A549 (cell line): Measurements from ENCODE around the gene NHSL2. TPM values are rescaled to one million over a fixed set of nuclear protein-coding genes. Genes with fewer than 3 reads are reported as not detected.

Experiments
- ATAC-seq, 2 experiments: fragments of 200-7000 bp in 1 of 2; fragments of >200 bp in 1 of 2; cut with Nextera tagmentation in 1 of 2; cut with Tn5 transposase in 1 of 2; 3 replicates each; pipeline versions ENCODE4 v1.8.0 to v1.9.1; 2018 to 2020; ENCODE audit warnings: mild to moderate bottlenecking in 1 of 2, moderate library complexity in 1 of 2
- CTCF ChIA-PET: fragments of 300-600 bp; sonication (Branson Sonifier 250); formaldehyde crosslinking; extraction: SDS; loops from one replicate; lab custom pipeline; 2021; ENCODE audit warnings: antibody characterized with exemption, inconsistent platforms; lab: Yijun Ruan, JAX
- POLR2A ChIA-PET: fragments of 350-600 bp; formaldehyde crosslinking; extraction: SDS; loops from one replicate; lab custom pipeline; 2021; ENCODE audit warnings: antibody characterized with exemption, inconsistent platforms; lab: Yijun Ruan, JAX
- DNase-seq, 2 experiments: peaks; one replicate each; pipeline versions ENCODE4 v3.0.0 to v3.0.0-alpha.2; 2011 to 2016; ENCODE audit warnings: low read depth in 1 of 2, low spot score in 1 of 2
- FAIRE-seq: peaks from 2 replicates; lab custom pipeline; 2011; peaks lifted over from hg19 to GRCh38; lab: Jason Lieb, UNC
- H3K27ac ChIP-seq, 2 experiments: fragments of >200 bp; sonication (Bioruptor Twin); formaldehyde crosslinking; 3 replicates each; pipeline ENCODE4 v1.5.1; 2016 to 2017
- H3K4me1 ChIP-seq: fragments of >200 bp; sonication (Bioruptor Twin); formaldehyde crosslinking; 3 replicates; pipeline ENCODE4 v1.6.1; 2016
- H3K4me2 ChIP-seq: fragments of >200 bp; sonication (Bioruptor Twin); formaldehyde crosslinking; 3 replicates; pipeline ENCODE4 v1.6.1; 2016
- H3K4me3 ChIP-seq: fragments of >200 bp; sonication (Bioruptor Twin); formaldehyde crosslinking; 3 replicates; pipeline ENCODE4 v1.5.1; 2016
- H3K9me3 ChIP-seq: fragments of >200 bp; sonication (Bioruptor Twin); formaldehyde crosslinking; 3 replicates; pipeline ENCODE4 v1.6.1; 2016
- ATOH8 ChIP-seq: fragments of 250-450 bp; sonication (Bioruptor Pico); IDR thresholded peaks from 2 replicates; pipeline ENCODE4 v1.5.0; 2020; ENCODE audit warnings: low read depth, mild to moderate bottlenecking, moderate library complexity
- BCL3 ChIP-seq: fragments of >200 bp; sonication (Bioruptor Twin); formaldehyde crosslinking; IDR thresholded peaks from 3 replicates; pipeline ENCODE4 v1.6.1; 2016
- CHD4 ChIP-seq: fragments of 200-600 bp; sonication (generic); IDR thresholded peaks from 2 replicates; pipeline ENCODE4 v1.6.1; 2016; ENCODE audit warnings: antibody characterized with exemption, mild to moderate bottlenecking, borderline replicate concordance
- CTCF ChIP-seq: fragments of >200 bp; sonication (Bioruptor Twin); formaldehyde crosslinking; IDR thresholded peaks from 3 replicates; pipeline ENCODE4 v1.5.1; 2016
- EHF ChIP-seq: fragments of 250-450 bp; sonication (Bioruptor Pico); IDR thresholded peaks from 2 replicates; pipeline ENCODE4 v1.5.0; 2020; ENCODE audit warnings: mild to moderate bottlenecking
- ELK1 ChIP-seq: fragments of 150-350 bp; IDR thresholded peaks from 2 replicates; pipeline ENCODE4 v1.6.1; 2014; ENCODE audit warnings: low read depth, mild to moderate bottlenecking, low read length
- EP300 ChIP-seq, 2 experiments: fragments of >200 bp; sonication (Bioruptor Twin); formaldehyde crosslinking; IDR thresholded peaks; 2 replicates in 1 of 2; 3 replicates in 1 of 2; pipeline ENCODE4 v1.6.1; 2016 to 2017
- FOSL2 ChIP-seq, 2 experiments: fragments of 450-650 bp in 1 of 2; fragments of >200 bp in 1 of 2; sonication (Bioruptor Twin) in 1 of 2; formaldehyde crosslinking; IDR thresholded peaks; 2 replicates each; pipeline versions ENCODE4 v1.5.0 to v1.6.1; 2016 to 2020; ENCODE audit warnings: mild to moderate bottlenecking in 1 of 2, moderate library complexity in 1 of 2
- FOXS1 ChIP-seq: fragments of 250-450 bp; sonication (Bioruptor Pico); IDR thresholded peaks from 2 replicates; pipeline ENCODE4 v1.5.0; 2020; ENCODE audit warnings: mild to moderate bottlenecking, moderate library complexity
- GATA3 ChIP-seq: IDR thresholded peaks from 2 replicates; pipeline ENCODE4 v1.6.1; 2012; ENCODE audit warnings: borderline replicate concordance
- HES2 ChIP-seq: fragments of >200 bp; sonication (Bioruptor Twin); formaldehyde crosslinking; IDR thresholded peaks from 2 replicates; pipeline ENCODE4 v1.6.1; 2016
- HEYL ChIP-seq: fragments of 250-450 bp; sonication (Bioruptor Pico); IDR thresholded peaks from 2 replicates; pipeline ENCODE4 v1.8.0; 2021; ENCODE audit warnings: mild to moderate bottlenecking, moderate library complexity
- HOXA7 ChIP-seq: fragments of 250-450 bp; sonication (Bioruptor Pico); IDR thresholded peaks from 2 replicates; pipeline ENCODE4 v1.5.0; 2020; ENCODE audit warnings: mild to moderate bottlenecking, moderate library complexity
- HOXB5 ChIP-seq: fragments of 250-450 bp; sonication (Bioruptor Pico); IDR thresholded peaks from 2 replicates; pipeline ENCODE4 v1.5.0; 2020; ENCODE audit warnings: mild to moderate bottlenecking, moderate library complexity
- JUN ChIP-seq, 2 experiments: fragments of >200 bp; sonication (Bioruptor Twin); formaldehyde crosslinking; IDR thresholded peaks; 2 replicates in 1 of 2; 3 replicates in 1 of 2; pipeline ENCODE4 v1.6.1; 2016 to 2017
- JUNB ChIP-seq: fragments of >200 bp; sonication (Bioruptor Twin); formaldehyde crosslinking; IDR thresholded peaks from 2 replicates; pipeline ENCODE4 v1.6.1; 2016
- KDM1A ChIP-seq: fragments of 200-600 bp; sonication (generic); IDR thresholded peaks from 2 replicates; pipeline ENCODE4 v1.6.1; 2016; ENCODE audit warnings: low read depth, mild to moderate bottlenecking
- MAFK ChIP-seq: fragments of 450-650 bp; IDR thresholded peaks from 2 replicates; pipeline ENCODE4 v1.6.1; 2014; ENCODE audit not compliant: partially characterized antibody
- MAZ ChIP-seq: fragments of 150-350 bp; IDR thresholded peaks from 2 replicates; pipeline ENCODE4 v1.6.1; 2014; ENCODE audit warnings: antibody characterized with exemption, low read depth, low read length, borderline replicate concordance
- NR3C1 ChIP-seq: fragments of >200 bp; sonication (Bioruptor Twin); formaldehyde crosslinking; IDR thresholded peaks from 3 replicates; pipeline ENCODE4 v1.6.1; 2017
- RAD21 ChIP-seq, 2 experiments: fragments of >200 bp in 1 of 2; sonication (Bioruptor Twin) in 1 of 2; formaldehyde crosslinking in 1 of 2; IDR thresholded peaks in 1 of 2; conservative IDR thresholded peaks in 1 of 2; 2 replicates in 1 of 2; 3 replicates in 1 of 2; pipeline ENCODE4 v1.6.1; 2012 to 2018; ENCODE audit warnings: inconsistent platforms in 1 of 2
- RNF2 ChIP-seq: fragments of 200-600 bp; sonication (generic); IDR thresholded peaks from 2 replicates; pipeline ENCODE4 v1.6.1; 2016; ENCODE audit warnings: low read depth, mild to moderate bottlenecking, antibody characterized with exemption, moderate library complexity, borderline replicate concordance
- SMC3 ChIP-seq: fragments of >200 bp; sonication (Bioruptor Twin); formaldehyde crosslinking; IDR thresholded peaks from 3 replicates; pipeline ENCODE4 v1.6.1; 2018; ENCODE audit warnings: inconsistent platforms
- SREBF2 ChIP-seq: fragments of 450-650 bp; IDR thresholded peaks from 2 replicates; pipeline ENCODE4 v1.6.1; 2014; ENCODE audit warnings: mild to moderate bottlenecking, moderate library complexity
- TFCP2L1 ChIP-seq: fragments of 250-450 bp; sonication (Bioruptor Pico); IDR thresholded peaks from 2 replicates; pipeline ENCODE4 v1.5.0; 2021; ENCODE audit warnings: mild to moderate bottlenecking
- TP53 ChIP-seq: fragments of 250-450 bp; sonication (Bioruptor Pico); IDR thresholded peaks from 2 replicates; pipeline ENCODE4 v1.5.0; 2021; ENCODE audit warnings: mild to moderate bottlenecking, moderate library complexity
- ZFP36 ChIP-seq: fragments of 450-650 bp; IDR thresholded peaks from 2 replicates; pipeline ENCODE4 v1.6.1; 2014; ENCODE audit warnings: borderline replicate concordance; ENCODE audit not compliant: partially characterized antibody
- ZNF302 ChIP-seq: fragments of 250-450 bp; sonication (Bioruptor Pico); IDR thresholded peaks from 2 replicates; pipeline ENCODE4 v1.9.0; 2021; ENCODE audit warnings: inconsistent platforms, mild to moderate bottlenecking, moderate library complexity
- ZSCAN20 ChIP-seq: fragments of 250-450 bp; sonication (Bioruptor Pico); IDR thresholded peaks from 2 replicates; pipeline ENCODE4 v1.8.0; 2022; ENCODE audit warnings: mild to moderate bottlenecking, moderate library complexity
- WGBS: methylation state at CpG from one replicate; pipeline ENCODE4 v1.1.6; 2017; ENCODE audit errors: missing lambda C conversion rate; 5-methylcytosine and 5-hydroxymethylcytosine counted together
- polyA plus RNA-seq, 4 experiments: library from polyadenylated mRNA; depleted of rRNA in 3 of 4; stranded (reverse); fragments of >200 nt; fragmentation: RNase III in 1 of 4; extraction: RNeasy Plus Mini Kit Qiagen cat#74134 plus additional on column Dnase treatment in 1 of 4; gene quantifications; 2 replicates in 3 of 4; 3 replicates in 1 of 4; pipeline ENCODE4 v1.2.3, GENCODE V29; 2011 to 2017

The NHSL2 gene
- polyA plus RNA-seq, 2 of the 4 experiments (the other 2 are of a cell fraction): 0.26 to 0.48 TPM

- DNase-seq: peak in 1 of 2 experiments; percentile 18
- Histone ChIP-seq H3K4me2 (no peak overlapping the region), H3K27ac (no peak overlapping the region), H3K9me3 (no peaks in the 10 kb centered on the region), H3K4me1 (no peaks in the 10 kb centered on the region), H3K4me3 (no peak overlapping the region)
- ChIA-PET CTCF (interaction anchor here (0.7 to 1.6 kb wide), 2 partner anchors 15 to 42 kb away, joined by 4 to 5 read pairs; no protein-coding TSS in a partner anchor), POLR2A (no interaction called here)
- FAIRE-seq: no peak
- whole genome bisulfite sequencing: 81% methylated on average over 5 of the region's 8 CpGs
- no peak for ATAC-seq
- TF ChIP-seq HOXB5 (CRISPR knock-in tag) (no peak), FOSL2 (IDR thresholded peaks at IDR 0.05) (no peak), FOSL2 (CRISPR knock-in tag; IDR thresholded peaks at IDR 0.05) (no peak), BCL3 (no peak), SREBF2 (no peak), FOXS1 (CRISPR knock-in tag) (no peak), TFCP2L1 (CRISPR knock-in tag) (no peak), NR3C1 (no peak), JUNB (no peak), ZNF302 (no peak), HOXA7 (CRISPR knock-in tag) (no peak), SMC3 (no peak), HEYL (CRISPR knock-in tag) (no peak), MAZ (no peak), CTCF (no peak), EP300 (IDR thresholded peaks at IDR 0.05) (no peak), JUN (IDR thresholded peaks at IDR 0.05) (no peak), RAD21 (conservative IDR thresholded peaks at IDR 0.05 in 1 of 2, IDR thresholded peaks at IDR 0.05 in 1 of 2) (no peak), ZFP36 (no peak), EHF (no peak)
Observed at GRCh38 chrX:72060196-72060920, 149.7 kb downstream of the NHSL2 start.

GRCh38 chrX:72060921-72061490, 150.4 kb downstream of the NHSL2 start:
- no peaks in the 10 kb centered on the region for H3K9me3 ChIP-seq
- H3K4me3 ChIP-seq: no peak overlapping the region
- ATAC-seq (no peak), DNase-seq (no peak), FAIRE-seq (no peak)
- no peak overlapping the region for H3K4me2 ChIP-seq
- POLR2A ChIA-PET: no interaction called here
- no peaks in the 10 kb centered on the region for H3K4me1 ChIP-seq
- no peak for TF ChIP-seq GATA3
- no peak for TF ChIP-seq ATOH8 (CRISPR knock-in tag)
- TF ChIP-seq CHD4: no peak
- no peak for TF ChIP-seq RNF2
- TF ChIP-seq TP53 (CRISPR knock-in tag): no peak
- no peak for TF ChIP-seq BCL3
- TF ChIP-seq ZSCAN20 (CRISPR knock-in tag): no peak
- no peak for TF ChIP-seq HOXB5 (CRISPR knock-in tag)
- no peak for TF ChIP-seq FOXS1 (CRISPR knock-in tag)
- no peak for TF ChIP-seq SREBF2
- no peak for TF ChIP-seq HES2
- no peak for TF ChIP-seq MAFK
- no peak for TF ChIP-seq KDM1A
- no peak for TF ChIP-seq ELK1
- H3K27ac ChIP-seq: no peak overlapping the region
- CTCF ChIA-PET: interaction anchor here (0.7 to 1.6 kb wide), 2 partner anchors 15 to 43 kb away, joined by 4 to 5 read pairs; no protein-coding TSS in a partner anchor
- WGBS: 71% methylated on average over 5 of the region's 5 CpGs
